Trophoblast cell (in vitro differentiated cells and primary cell): ENCODE results near the gene GNG8.

Experiments used
- DNase-seq, 2 donors: peaks; one replicate each; pipeline ENCODE4 v3.0.0-alpha.2; 2016
- H2AFZ ChIP-seq: 2 replicates; pipeline ENCODE4 v1.6.1; 2013; ENCODE audit warnings: low read length, moderate library complexity, mild to moderate bottlenecking; ENCODE audit not compliant: insufficient read depth, poor library complexity
- H2AK5ac ChIP-seq: 2 replicates; pipeline ENCODE4 v1.6.1; 2013; ENCODE audit warnings: mild to moderate bottlenecking, low read length
- H2BK120ac ChIP-seq: 2 replicates; pipeline ENCODE4 v1.6.1; 2013; ENCODE audit warnings: low read length, mild to moderate bottlenecking, moderate library complexity; ENCODE audit not compliant: insufficient read depth, poor library complexity
- H2BK12ac ChIP-seq: 2 replicates; pipeline ENCODE4 v1.6.1; 2013; ENCODE audit warnings: mild to moderate bottlenecking, low read length, moderate library complexity
- H2BK5ac ChIP-seq: 2 replicates; pipeline ENCODE4 v1.6.1; 2013; ENCODE audit warnings: low read length, low read depth, moderate library complexity, mild to moderate bottlenecking; ENCODE audit not compliant: poor library complexity
- H3K14ac ChIP-seq: 2 replicates; pipeline ENCODE4 v1.6.1; 2013; ENCODE audit warnings: mild to moderate bottlenecking, low read length
- H3K18ac ChIP-seq: 2 replicates; pipeline ENCODE4 v1.6.1; 2013; ENCODE audit warnings: mild to moderate bottlenecking, low read length
- H3K23ac ChIP-seq: 2 replicates; pipeline ENCODE4 v1.6.1; 2013; ENCODE audit warnings: low read length
- H3K27ac ChIP-seq: 2 replicates; pipeline ENCODE4 v1.5.1; 2013; ENCODE audit warnings: low read depth, mild to moderate bottlenecking, inconsistent platforms, low read length, moderate library complexity
- H3K27me3 ChIP-seq: 2 replicates; pipeline ENCODE4 v1.6.1; 2013; ENCODE audit warnings: inconsistent platforms, mild to moderate bottlenecking, low read length, moderate library complexity; ENCODE audit not compliant: insufficient read depth
- H3K36me3 ChIP-seq, 2 experiments: 1 replicate in 1 of 2; 2 replicates in 1 of 2; pipeline ENCODE4 v1.6.1; 2013; ENCODE audit warnings: low read length in 2 of 2, mild to moderate bottlenecking in 2 of 2, moderate library complexity in 1 of 2; ENCODE audit not compliant: insufficient read depth in 2 of 2, control insufficient read depth in 1 of 2
- H3K4ac ChIP-seq: 2 replicates; pipeline ENCODE4 v1.6.1; 2013; ENCODE audit warnings: low read depth, mild to moderate bottlenecking, low read length, moderate library complexity
- H3K4me1 ChIP-seq, 2 experiments: 1 replicate in 1 of 2; 2 replicates in 1 of 2; pipeline ENCODE4 v1.6.1; 2013; ENCODE audit warnings: low read length in 2 of 2, mild to moderate bottlenecking in 2 of 2, moderate library complexity in 1 of 2; ENCODE audit not compliant: insufficient read depth in 2 of 2, control insufficient read depth in 1 of 2
- H3K4me2 ChIP-seq: 2 replicates; pipeline ENCODE4 v1.6.1; 2013; ENCODE audit warnings: inconsistent platforms, mild to moderate bottlenecking, low read length, moderate library complexity
- H3K4me3 ChIP-seq: 2 replicates; pipeline ENCODE4 v1.5.1; 2013; ENCODE audit warnings: mild to moderate bottlenecking, low read depth, low read length, inconsistent platforms
- H3K79me1 ChIP-seq: one replicate; pipeline ENCODE4 v1.6.1; 2013; ENCODE audit warnings: low read length
- H3K79me2 ChIP-seq: 2 replicates; pipeline ENCODE4 v1.6.1; 2013; ENCODE audit warnings: low read length, mild to moderate bottlenecking; ENCODE audit not compliant: control insufficient read depth, insufficient read depth, poor library complexity
- H3K9ac ChIP-seq: 2 replicates; pipeline ENCODE4 v1.6.1; 2013; ENCODE audit warnings: mild to moderate bottlenecking, low read length
- H3K9me3 ChIP-seq: 2 replicates; pipeline ENCODE4 v1.6.1; 2013; ENCODE audit warnings: low read depth, mild to moderate bottlenecking, control low read depth, inconsistent platforms, low read length; ENCODE audit not compliant: insufficient read depth
- H4K12ac ChIP-seq: 2 replicates; pipeline ENCODE4 v1.6.1; 2013; ENCODE audit warnings: low read depth, mild to moderate bottlenecking, low read length, moderate library complexity
- H4K8ac ChIP-seq: 2 replicates; pipeline ENCODE4 v1.6.1; 2013; ENCODE audit warnings: low read depth, mild to moderate bottlenecking, low read length, moderate library complexity
- H4K91ac ChIP-seq: one replicate; pipeline ENCODE4 v1.6.1; 2013; ENCODE audit warnings: low read depth, mild to moderate bottlenecking, low read length, moderate library complexity
- WGBS: extraction: QIAGEN DNeasy Blood & Tissue Kit; methylation state at CpG from one replicate; pipeline ENCODE4 v1.1.7; 2013; ENCODE audit warnings: missing lambda C conversion rate; ENCODE audit not compliant: insufficient read length, insufficient coverage; ENCODE audit errors: extremely low coverage; 5-methylcytosine and 5-hydroxymethylcytosine counted together

Gene GNG8

DNA sequence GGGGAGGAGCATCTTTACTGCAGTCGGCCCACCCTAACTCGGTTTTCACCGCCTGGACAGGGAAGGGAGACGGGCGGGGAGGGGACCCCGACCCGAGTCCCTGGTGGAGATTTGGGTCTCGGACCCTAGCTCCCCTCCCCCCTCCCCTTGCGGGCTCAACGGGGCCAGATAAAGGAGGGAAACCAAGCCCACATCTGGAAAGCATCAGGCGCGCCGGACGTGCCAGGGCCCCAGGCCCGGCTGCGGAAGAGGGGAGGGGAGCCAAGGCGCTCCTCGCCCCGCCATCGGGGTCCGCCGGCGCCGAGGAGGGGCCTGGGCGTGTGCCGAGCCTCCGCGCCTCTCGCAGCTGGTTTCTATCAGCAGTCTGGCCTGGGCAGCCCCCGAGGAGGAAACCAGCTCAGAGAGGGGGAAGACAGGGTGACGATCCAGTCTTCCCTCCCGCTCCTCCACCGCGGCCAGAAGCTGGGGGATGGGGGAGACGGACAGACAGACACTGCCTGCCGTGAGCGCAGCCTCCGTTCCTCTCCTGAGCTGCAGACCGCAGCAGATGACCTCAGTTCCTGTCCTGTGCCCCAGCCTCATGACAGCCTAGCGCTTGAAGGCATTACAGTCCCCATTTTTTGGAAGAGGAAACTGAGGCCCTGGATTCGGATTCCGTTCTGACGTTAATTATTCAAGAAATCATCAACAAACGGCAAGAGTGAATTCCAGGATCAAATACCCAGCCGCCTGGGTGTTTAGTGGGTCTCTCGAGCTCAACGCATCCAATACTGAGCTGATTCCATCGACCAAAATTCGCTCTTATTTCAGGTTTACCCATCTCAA, 3.6 kb upstream of the GNG8 start:
- H4K91ac ChIP-seq: peak overlapping the region; percentile 69
- H3K4me2 ChIP-seq: peak overlapping the region; percentile 53
- H3K23ac ChIP-seq: no peak overlapping the region
- H3K4ac ChIP-seq: peak overlapping the region; percentile 17
- peak overlapping the region; percentile 20 for H3K18ac ChIP-seq
- no peaks in the 10 kb centered on the region for H3K36me3 ChIP-seq
- peak overlapping the region; percentile 12 for H2AFZ ChIP-seq
- H3K27ac ChIP-seq: peak overlapping the region; percentile 84
- H3K4me1 ChIP-seq: peaks cover 10 to 21% of the 10 kb centered on the region in 2 experiments
- H3K79me1 ChIP-seq: peaks cover 13% of the 10 kb centered on the region
- peak overlapping the region; percentile 55 for H3K4me3 ChIP-seq
- DNase-seq: peak in 1 of 2 donors; percentile 21
- H3K14ac ChIP-seq: peak overlapping the region; percentile 4
- no CpG with 5 or more reads among the region's 49 CpGs for WGBS
- peak overlapping the region; percentile 59 for H4K8ac ChIP-seq
- peaks cover 3% of the 10 kb centered on the region for H3K9me3 ChIP-seq
- H4K12ac ChIP-seq: peak overlapping the region; percentile 11
- H3K27me3 ChIP-seq: peaks cover 15% of the 10 kb centered on the region
- H2BK5ac ChIP-seq: peak overlapping the region; percentile 12
- peak overlapping the region; percentile 37 for H2BK12ac ChIP-seq
- H2BK120ac ChIP-seq: peak overlapping the region; percentile 5
- H2AK5ac ChIP-seq: peak overlapping the region; percentile 39
- H3K79me2 ChIP-seq: peaks cover 2% of the 10 kb centered on the region
- no peak overlapping the region for H3K9ac ChIP-seq

DNA sequence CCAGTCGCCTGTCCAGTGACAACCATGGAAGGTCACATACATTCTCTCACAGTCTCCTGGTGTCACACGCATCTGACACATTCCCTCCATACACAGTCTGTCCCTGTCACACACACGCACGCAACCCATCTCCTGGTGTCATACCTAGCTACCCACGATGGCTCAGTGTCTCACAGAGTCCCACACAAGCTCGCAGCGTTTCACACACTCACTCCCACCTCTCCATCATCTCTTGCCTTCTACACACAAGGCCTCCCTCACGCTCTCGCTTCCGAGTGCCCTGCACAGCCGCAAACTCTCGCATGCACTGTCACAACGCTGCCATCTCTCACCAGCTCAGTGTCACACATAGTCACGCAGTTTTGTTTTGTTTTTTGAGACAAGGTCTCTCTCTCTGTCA, 1.2 kb upstream of the GNG8 start:
- no CpG with 5 or more reads among the region's 14 CpGs for WGBS
- Histone ChIP-seq H4K91ac (no peak overlapping the region), H3K18ac (no peak overlapping the region), H3K4me2 (no peak overlapping the region), H3K27ac (no peak overlapping the region), H3K36me3 (no peaks in the 10 kb centered on the region), H3K23ac (no peak overlapping the region), H4K12ac (no peak overlapping the region), H2BK12ac (no peak overlapping the region), H3K4me1 (peaks cover 16 to 25% of the 10 kb centered on the region in 2 experiments), H3K27me3 (peaks cover 17% of the 10 kb centered on the region), H4K8ac (no peak overlapping the region), H3K9ac (no peak overlapping the region), H3K4me3 (no peak overlapping the region), H3K4ac (no peak overlapping the region), H3K14ac (no peak overlapping the region), H2BK120ac (no peak overlapping the region), H2AFZ (no peak overlapping the region), H3K9me3 (peaks cover 3% of the 10 kb centered on the region), H3K79me1 (peaks cover 13% of the 10 kb centered on the region), H3K79me2 (peaks cover 2% of the 10 kb centered on the region), H2BK5ac (no peak overlapping the region), H2AK5ac (no peak overlapping the region)
- DNase-seq: no peak

DNA sequence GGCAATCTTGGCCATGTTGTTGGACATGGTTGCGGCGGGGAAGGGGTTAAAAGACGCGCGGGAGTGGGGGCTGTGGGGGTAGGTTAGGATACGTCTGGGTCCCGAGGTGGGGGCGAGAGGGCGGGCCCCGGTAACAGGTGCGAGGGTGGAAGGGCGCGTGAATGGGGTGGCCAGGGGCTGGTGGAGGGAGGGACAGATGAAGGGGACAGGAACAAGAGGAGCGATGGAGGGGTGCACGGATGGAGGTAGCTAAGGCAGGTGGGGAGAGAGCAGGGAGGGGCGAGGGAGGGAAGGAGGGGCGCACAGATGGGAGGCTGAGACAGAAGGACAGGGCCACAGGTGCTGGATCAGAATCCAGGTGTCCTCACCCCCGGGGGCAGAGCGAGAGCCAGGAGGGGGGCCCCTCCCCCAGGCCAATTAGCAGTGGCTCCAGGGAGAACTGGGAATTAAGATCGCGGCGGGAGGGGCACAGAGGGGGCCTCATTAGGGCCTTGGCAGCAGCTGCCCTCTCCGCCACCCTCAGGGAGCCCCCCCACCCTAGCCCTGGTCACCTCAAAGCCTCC, 1.3 kb downstream of the GNG8 start:
- Histone ChIP-seq H2AFZ (no peak overlapping the region), H3K18ac (no peak overlapping the region), H2BK5ac (no peak overlapping the region), H4K12ac (no peak overlapping the region), H3K79me2 (peaks cover 2% of the 10 kb centered on the region), H4K8ac (no peak overlapping the region), H3K27ac (no peak overlapping the region), H3K4ac (no peak overlapping the region), H3K4me1 (peaks cover 14 to 23% of the 10 kb centered on the region in 2 experiments), H3K9me3 (peaks cover 3% of the 10 kb centered on the region), H4K91ac (no peak overlapping the region), H3K4me2 (peak overlapping the region; percentile 44), H2BK12ac (no peak overlapping the region), H3K36me3 (no peaks in the 10 kb centered on the region), H3K14ac (no peak overlapping the region), H3K4me3 (no peak overlapping the region), H3K23ac (no peak overlapping the region), H3K9ac (no peak overlapping the region), H2BK120ac (no peak overlapping the region), H2AK5ac (no peak overlapping the region), H3K79me1 (peaks cover 9% of the 10 kb centered on the region), H3K27me3 (peaks cover 17% of the 10 kb centered on the region)
- no CpG with 5 or more reads among the region's 23 CpGs for WGBS
- no peak for DNase-seq

DNA sequence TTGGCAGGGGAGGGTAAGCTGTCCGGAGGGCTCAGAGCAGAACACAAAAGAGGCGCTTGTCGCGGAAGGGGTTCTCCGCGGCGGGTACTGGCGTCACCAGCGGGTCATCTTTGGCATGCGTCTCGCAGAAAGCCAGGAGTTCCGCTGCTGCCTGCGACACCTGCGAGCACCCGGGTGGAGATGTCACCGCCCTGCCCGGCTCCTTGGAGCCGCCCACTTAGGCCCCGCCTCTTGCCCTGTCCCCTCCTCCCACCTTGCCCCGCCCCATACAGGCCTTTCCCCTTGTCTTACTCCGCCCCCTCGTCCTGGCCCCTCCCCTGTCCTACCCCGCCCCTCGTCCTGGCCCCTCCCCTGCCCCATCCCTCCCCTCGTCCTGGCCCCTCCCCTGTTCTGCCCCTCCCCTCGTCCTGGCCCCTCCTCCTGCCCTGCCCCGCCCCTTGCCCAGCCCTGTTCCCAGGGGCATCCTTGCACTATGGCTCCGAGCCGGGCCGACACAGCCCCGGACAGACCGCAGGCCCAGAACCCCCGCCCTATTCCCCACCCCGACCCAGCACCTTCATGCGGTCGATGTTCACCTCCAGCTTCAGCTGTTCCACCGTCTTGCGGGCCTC, 1.9 kb downstream of the GNG8 start:
- peaks cover 2% of the 10 kb centered on the region for H3K79me2 ChIP-seq
- no peak overlapping the region for H4K12ac ChIP-seq
- peak overlapping the region; percentile 55 for H3K4me2 ChIP-seq
- H2BK5ac ChIP-seq: no peak overlapping the region
- no peak overlapping the region for H3K4me3 ChIP-seq
- no peak overlapping the region for H4K91ac ChIP-seq
- WGBS: no CpG with 5 or more reads among the region's 38 CpGs
- no peak overlapping the region for H2BK12ac ChIP-seq
- no peaks in the 10 kb centered on the region for H3K36me3 ChIP-seq
- no peak overlapping the region for H3K9ac ChIP-seq
- peaks cover 17% of the 10 kb centered on the region for H3K27me3 ChIP-seq
- H3K23ac ChIP-seq: no peak overlapping the region
- H3K27ac ChIP-seq: no peak overlapping the region
- H3K9me3 ChIP-seq: peaks cover 3% of the 10 kb centered on the region
- peaks cover 3% of the 10 kb centered on the region for H3K79me1 ChIP-seq
- peak overlapping the region; percentile 45 for H4K8ac ChIP-seq
- DNase-seq: peak; percentile 88 to 91
- no peak overlapping the region for H2BK120ac ChIP-seq
- no peak overlapping the region for H3K4ac ChIP-seq
- no peak overlapping the region for H2AFZ ChIP-seq
- H3K18ac ChIP-seq: no peak overlapping the region
- no peak overlapping the region for H3K14ac ChIP-seq
- H3K4me1 ChIP-seq: peaks cover 12 to 20% of the 10 kb centered on the region in 2 experiments
- H2AK5ac ChIP-seq: no peak overlapping the region
